CD4-positive, alpha-beta T cell treated with Interleukin-15 for 1 hour (primary cell): ENCODE results near the gene CTSW.
A peak's percentile ranks its signal among the peaks of the same experiment; 100 is the strongest.
"Not testable (repeated sequence)": the region's sequence is repeated elsewhere in the genome, so short reads cannot be mapped to it uniquely, and the experiment has no call there.

ENCODE experiments used
- DNase-seq: peaks from one replicate; pipeline ENCODE4 v3.0.0-alpha.2; 2020

Gene CTSW, protein sequence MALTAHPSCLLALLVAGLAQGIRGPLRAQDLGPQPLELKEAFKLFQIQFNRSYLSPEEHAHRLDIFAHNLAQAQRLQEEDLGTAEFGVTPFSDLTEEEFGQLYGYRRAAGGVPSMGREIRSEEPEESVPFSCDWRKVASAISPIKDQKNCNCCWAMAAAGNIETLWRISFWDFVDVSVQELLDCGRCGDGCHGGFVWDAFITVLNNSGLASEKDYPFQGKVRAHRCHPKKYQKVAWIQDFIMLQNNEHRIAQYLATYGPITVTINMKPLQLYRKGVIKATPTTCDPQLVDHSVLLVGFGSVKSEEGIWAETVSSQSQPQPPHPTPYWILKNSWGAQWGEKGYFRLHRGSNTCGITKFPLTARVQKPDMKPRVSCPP

DNA sequence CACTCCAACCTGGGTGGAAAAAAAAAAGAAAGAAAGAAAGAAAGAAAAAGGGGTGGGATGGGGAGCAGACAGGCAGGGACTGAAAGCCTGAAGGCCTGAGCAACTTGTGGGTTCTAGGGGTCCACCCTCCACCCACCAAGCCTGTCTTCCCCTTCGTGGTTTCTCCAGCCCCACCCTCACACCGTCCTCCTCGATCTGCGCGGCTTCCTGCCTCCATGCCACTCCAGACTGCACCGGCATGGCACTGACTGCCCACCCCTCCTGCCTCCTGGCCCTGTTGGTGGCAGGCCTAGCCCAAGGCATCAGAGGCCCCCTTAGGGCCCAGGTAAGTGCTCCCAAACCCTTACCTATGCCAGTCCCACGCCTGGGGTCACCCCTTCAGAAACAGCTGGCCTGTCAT lies at the start of gene CTSW:
TSS of gene CTSW (plus strand) at position 221 of the 400 bp plus-strand sequence. CDS start at position 239, 18 bp downstream.
- peak; percentile 46 for DNase-seq

DNA sequence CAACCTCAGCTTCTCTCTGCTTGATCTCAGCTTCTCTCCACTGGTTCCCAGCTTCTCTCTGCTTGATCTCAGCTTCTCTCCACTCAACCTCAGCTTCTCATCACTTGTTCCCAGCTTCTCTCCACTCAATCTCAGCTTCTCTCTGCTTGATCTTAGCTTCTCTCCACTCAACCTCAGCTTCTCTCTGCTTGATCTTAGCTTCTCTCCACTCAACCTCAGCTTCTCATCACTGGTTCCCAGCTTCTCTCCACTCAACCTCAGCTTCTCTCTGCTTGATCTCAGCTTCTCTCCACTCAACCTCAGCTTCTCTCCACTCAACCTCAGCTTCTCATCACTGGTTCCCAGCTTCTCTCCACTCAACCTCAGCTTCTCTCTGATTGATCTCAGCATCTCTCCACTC lies 47.4 kb upstream of the CTSW start:
- DNase-seq: not testable (repeated sequence)

- DNase-seq: peak; percentile 93
These were observed 46.2 kb upstream of the CTSW start, which contains the start of gene SNX32 for GRCh38 chr11:65833297-65834030. Gene SNX32 (plus strand): TSS chr11:65833963. CDS start chr11:65834066, 103 bp downstream.

GRCh38 chr11:65834202-65834601 lies 45.4 kb upstream of the CTSW start:
- no peak for DNase-seq

- no peak for DNase-seq
These were observed 37.5 kb upstream of the CTSW start for GRCh38 chr11:65842144-65842543.

GRCh38 chr11:65843811-65844210 lies 35.8 kb upstream of the CTSW start:
- DNase-seq: no peak

GRCh38 chr11:65844231-65844872 lies 35.3 kb upstream of the CTSW start:
- DNase-seq: no peak

DNA sequence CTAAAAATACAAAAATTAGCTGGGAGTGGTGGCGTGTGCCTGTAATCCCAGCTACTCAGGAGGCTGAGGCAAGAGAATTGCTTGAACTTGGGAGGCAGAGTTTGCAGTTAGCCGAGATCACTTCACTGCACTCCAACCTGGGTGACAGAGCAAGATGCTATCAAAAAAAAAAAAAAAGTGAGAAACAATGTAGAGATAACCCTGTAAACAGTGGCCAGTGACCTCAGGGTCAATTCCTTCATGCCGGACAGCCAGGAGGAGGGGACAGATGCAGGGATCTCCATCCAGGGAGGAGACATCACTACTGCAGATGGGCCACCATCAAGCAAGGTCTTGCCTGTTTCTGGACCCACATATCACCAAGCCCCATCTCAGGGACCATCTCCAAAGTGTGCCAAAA lies 31.9 kb upstream of the CTSW start:
- no peak for DNase-seq

DNA sequence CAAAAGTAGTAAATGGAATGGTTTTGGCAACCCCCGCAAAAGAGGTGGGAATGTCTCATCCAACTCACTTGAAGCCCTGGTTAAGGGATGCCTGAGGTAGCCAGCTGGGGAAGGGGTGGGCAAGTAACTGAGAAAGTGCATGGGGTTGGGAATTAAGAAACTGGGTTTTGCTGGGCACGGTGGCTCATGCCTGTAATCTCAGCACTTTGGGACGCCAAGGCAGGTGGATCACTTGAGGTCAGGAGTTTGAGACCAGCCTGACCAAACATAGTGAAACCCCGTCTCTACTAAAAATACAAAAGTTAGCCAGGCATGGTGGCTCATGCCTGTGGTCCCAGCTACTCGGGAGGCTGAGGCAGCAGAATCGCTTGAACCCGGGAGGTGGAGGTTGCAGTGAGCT lies 30.9 kb upstream of the CTSW start:
- DNase-seq: not testable (repeated sequence)

- no peak for DNase-seq
These were observed 30.3 kb upstream of the CTSW start for GRCh38 chr11:65849366-65849765.

DNA sequence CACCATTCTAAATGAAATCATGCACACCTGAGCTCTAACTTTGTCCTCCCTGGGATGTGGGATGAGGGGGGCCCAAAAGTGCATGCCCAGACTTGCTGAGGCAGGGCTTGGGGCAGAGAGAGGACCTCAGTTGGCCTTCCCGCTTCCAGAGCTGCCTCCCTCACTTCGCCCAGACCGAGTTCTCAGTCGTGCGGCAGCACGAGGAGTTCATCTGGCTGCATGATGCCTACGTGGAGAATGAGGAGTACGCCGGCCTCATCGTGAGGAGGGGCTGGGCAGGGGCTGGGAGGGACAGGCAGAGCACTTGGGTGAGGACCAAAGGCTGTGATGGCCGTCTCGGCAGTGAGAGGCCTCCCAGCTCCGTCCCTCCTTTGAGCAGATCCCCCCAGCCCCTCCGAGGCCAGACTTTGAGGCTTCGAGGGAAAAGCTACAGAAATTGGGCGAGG lies 29.8 kb upstream of the CTSW start:
- DNase-seq: no peak

DNA sequence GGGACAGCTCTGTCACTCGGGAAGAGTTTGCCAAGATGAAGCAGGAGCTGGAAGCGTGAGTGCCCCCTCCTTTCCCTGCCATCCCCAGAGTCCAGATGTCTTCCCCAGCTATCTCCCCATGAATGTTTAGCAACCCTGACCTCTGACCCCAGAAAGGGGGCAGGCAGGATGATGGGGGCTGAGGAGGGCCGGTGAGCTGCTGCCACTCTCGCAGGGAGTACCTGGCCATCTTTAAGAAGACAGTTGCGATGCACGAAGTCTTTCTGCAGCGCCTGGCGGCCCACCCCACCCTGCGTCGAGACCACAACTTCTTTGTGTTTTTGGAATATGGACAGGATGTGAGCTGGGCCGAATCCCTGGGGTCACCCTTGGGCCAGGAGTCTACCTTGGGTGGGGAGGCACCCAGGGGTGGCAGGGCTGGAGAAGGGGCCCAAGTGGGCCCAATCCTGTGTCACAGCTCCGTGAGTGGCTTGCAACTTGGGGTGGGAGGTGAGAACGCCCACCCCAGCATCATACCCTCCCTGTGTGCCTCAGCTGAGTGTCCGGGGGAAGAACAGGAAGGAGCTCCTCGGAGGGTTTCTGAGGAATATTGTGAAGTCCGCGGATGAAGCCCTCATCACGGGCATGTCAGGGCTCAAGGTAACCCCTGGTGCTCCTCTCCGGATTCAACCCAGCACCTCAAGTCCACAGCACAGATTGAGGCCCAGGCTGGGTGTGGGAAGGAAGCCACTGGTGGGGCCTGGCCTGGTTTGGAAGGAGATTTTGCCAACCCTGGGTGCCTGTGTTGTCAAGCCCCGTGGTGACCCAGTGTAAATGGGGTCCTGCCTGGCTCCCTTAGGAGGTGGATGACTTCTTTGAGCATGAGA lies 29.2 kb upstream of the CTSW start:
- DNase-seq: no peak

GRCh38 chr11:65851083-65851579 lies 28.5 kb upstream of the CTSW start:
- no peak for DNase-seq

DNA sequence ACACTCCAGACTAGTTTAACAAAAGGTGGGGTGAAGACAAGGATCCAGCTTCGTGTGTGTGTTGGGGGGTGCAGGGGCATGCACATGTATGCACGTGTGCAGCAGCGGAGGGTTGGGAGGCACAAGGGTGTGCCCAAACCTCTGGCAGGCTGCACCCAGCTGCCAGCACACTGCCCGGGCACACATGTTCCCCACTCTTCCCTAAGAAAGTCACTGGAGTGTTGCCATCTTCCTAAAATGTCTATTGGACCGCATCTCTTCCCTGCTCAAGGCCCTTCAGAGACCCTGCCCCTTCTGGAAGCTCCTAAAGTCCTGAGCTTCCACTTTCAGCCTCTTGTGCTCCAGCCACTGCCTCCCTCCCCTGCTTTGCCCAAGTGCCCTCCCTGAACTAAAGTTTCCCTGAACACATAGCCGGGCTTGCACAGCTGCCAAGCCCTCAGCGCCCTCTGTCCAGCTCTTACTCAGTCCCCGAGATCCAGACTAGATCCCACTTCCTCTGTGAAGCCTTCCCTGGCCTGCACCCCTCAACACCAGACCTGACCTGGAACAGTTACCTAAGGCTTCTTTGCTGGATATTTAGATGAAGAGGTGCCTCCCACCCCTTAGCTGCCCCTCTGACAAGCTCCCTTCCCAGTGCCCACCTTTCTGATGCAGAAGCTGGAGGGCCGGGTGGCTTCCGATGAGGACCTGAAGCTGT lies 27.7 kb upstream of the CTSW start:
- DNase-seq: no peak

DNA sequence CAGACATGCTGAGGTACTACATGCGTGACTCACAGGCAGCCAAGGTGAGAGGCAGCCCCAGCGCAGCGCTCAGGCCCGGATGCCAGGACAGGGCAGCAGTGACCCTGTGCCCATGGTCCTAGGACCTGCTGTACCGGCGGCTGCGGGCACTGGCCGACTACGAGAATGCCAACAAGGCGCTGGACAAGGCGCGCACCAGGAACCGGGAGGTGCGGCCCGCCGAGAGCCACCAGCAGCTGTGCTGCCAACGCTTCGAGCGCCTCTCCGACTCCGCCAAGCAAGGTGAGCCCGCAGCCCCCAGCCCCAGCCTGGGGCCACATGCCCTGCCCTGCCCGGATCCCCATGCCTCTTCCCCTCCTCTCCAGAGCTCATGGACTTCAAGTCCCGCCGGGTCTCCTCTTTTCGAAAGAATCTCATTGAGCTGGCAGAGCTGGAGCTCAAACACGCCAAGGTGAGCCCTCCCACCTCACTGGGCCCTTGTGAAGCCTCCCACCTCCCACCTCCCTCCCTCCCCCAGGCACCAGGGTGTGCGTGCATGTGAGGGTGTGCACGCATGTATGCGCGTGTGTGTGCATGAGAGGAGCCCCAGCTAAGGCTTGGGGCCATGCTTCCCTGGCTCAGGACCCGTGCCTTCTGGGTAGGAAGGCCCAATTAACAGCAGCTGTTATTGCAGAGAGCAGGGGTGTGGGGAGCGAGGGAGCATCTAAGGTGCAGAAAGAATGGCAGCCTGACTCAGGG lies 27.0 kb upstream of the CTSW start:
- no peak for DNase-seq

DNA sequence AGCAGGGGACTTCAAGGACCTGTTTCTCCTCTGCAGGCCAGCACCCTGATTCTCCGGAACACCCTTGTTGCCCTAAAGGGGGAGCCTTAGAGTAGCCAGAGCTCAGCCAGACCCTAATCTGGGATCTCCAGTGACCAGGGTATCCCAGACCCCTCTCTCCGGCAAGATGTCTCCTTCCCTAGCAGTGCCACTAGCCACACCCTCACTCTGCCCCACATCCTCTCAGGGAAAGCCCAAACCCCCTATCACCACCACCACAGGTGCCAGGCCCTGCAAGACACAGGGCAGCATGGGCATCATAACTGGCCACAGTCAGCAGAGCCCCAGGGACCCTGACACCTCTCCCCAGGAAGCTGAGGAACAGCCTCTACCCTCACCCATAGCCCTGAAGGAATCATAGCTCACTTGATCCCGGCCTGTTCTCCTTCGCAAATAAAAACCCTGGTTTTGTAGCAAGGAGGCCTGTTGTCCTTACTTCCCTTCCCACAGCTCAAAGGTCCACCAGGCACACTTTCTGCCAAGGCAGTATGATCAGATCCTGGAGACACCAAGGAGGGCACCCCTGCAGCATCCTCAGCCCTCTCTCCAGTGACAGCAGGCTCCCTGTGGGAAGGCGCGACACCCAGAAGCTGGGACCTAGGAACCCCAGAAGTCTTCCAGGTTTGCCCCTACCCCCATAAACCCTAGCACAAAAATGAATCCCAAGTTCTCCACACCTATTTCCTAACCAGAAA lies 26.2 kb upstream of the CTSW start:
- no peak for DNase-seq

- DNase-seq: no peak
These were observed 25.5 kb upstream of the CTSW start for GRCh38 chr11:65854161-65854592.

GRCh38 chr11:65854852-65855837 lies 24.5 kb upstream of the CTSW start:
- DNase-seq: no peak

DNA sequence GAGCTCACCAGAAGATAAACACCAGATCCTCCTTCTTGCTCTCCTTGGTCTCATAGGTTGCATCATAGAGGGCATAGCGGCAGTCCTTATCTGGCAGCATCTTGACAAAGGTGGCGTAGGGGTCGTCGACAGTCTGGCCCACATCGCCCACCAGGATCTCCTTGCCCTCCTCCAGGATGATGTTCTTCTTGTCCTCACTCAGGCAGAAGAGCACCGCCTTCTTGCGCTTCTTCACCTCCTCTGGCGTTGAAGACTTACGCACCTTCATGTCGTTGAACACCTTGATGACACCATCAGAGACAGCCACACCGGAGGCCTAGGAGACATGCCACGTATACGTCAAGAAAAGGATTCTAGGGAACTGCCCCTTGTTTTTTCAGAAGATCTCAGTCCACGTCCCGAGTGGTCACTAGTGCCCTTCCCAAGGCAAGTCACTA lies 23.7 kb upstream of the CTSW start:
- DNase-seq: no peak
